Activated CD8-positive, alpha-beta memory T cell treated with anti-CD3 and anti-CD28 coated beads, Interleukin-2, amount 50 U/mL, for 24 hours (primary cell): ENCODE results near the gene SYNGR2.

Experiments
- DNase-seq: peaks from one replicate; pipeline ENCODE4 v3.0.0-alpha.2; 2020; ENCODE audit errors: extremely low read depth

SYNGR2 gene

GRCh38 chr17:78168242-78168902 lies at the start of gene SYNGR2:
Gene SYNGR2, plus strand, starts transcription at chr17:78168581. Its CDS starts 36 bp downstream, at chr17:78168617.
- DNase-seq: peak; percentile 49

- DNase-seq: no peak
These were observed 49.6 kb upstream of the SYNGR2 start for GRCh38 chr17:78118801-78119241.

GRCh38 chr17:78120537-78120936 lies 47.8 kb upstream of the SYNGR2 start:
- DNase-seq: no peak

GRCh38 chr17:78120971-78121800 lies 47.2 kb upstream of the SYNGR2 start:
- DNase-seq: no peak

GRCh38 chr17:78121801-78122215 lies 46.6 kb upstream of the SYNGR2 start:
- no peak for DNase-seq

GRCh38 chr17:78122216-78122930 lies 46.0 kb upstream of the SYNGR2 start:
- no peak for DNase-seq

- DNase-seq: no peak
These were observed 45.5 kb upstream of the SYNGR2 start for GRCh38 chr17:78122931-78123249.

- no peak for DNase-seq
These were observed 45.0 kb upstream of the SYNGR2 start for GRCh38 chr17:78123258-78123929.

- DNase-seq: no peak
These were observed 44.1 kb upstream of the SYNGR2 start for GRCh38 chr17:78124081-78124835.

GRCh38 chr17:78124836-78125137 lies 43.6 kb upstream of the SYNGR2 start:
- DNase-seq: no peak

- no peak for DNase-seq
These were observed 43.1 kb upstream of the SYNGR2 start for GRCh38 chr17:78125138-78125913.

GRCh38 chr17:78125976-78126894 lies 42.1 kb upstream of the SYNGR2 start:
- no peak for DNase-seq

- no peak for DNase-seq
These were observed 41.5 kb upstream of the SYNGR2 start for GRCh38 chr17:78126895-78127238.

- no peak for DNase-seq
These were observed 41.0 kb upstream of the SYNGR2 start for GRCh38 chr17:78127239-78127887.

- DNase-seq: no peak
These were observed 40.4 kb upstream of the SYNGR2 start for GRCh38 chr17:78127888-78128550.

- no peak for DNase-seq
These were observed 39.6 kb upstream of the SYNGR2 start, which contains the start of gene TMC6 for GRCh38 chr17:78128551-78129350. Gene TMC6, minus strand, starts transcription at chr17:78128755. Its CDS starts 1,923 bp downstream, at chr17:78126832.

GRCh38 chr17:78129351-78130089 lies 38.9 kb upstream of the SYNGR2 start:
- no peak for DNase-seq
